ENCODE results near the gene DUSP22. TPM values are rescaled to one million over a fixed set of nuclear protein-coding genes. Genes with fewer than 3 reads are reported as not detected.
A peak's percentile ranks its signal among the peaks of the same experiment; 100 is the strongest.

The DUSP22 gene
- total RNA-seq, 6 donors from 2014 or later, result 49.9 to 108 (median 63.8) TPM

DNA sequence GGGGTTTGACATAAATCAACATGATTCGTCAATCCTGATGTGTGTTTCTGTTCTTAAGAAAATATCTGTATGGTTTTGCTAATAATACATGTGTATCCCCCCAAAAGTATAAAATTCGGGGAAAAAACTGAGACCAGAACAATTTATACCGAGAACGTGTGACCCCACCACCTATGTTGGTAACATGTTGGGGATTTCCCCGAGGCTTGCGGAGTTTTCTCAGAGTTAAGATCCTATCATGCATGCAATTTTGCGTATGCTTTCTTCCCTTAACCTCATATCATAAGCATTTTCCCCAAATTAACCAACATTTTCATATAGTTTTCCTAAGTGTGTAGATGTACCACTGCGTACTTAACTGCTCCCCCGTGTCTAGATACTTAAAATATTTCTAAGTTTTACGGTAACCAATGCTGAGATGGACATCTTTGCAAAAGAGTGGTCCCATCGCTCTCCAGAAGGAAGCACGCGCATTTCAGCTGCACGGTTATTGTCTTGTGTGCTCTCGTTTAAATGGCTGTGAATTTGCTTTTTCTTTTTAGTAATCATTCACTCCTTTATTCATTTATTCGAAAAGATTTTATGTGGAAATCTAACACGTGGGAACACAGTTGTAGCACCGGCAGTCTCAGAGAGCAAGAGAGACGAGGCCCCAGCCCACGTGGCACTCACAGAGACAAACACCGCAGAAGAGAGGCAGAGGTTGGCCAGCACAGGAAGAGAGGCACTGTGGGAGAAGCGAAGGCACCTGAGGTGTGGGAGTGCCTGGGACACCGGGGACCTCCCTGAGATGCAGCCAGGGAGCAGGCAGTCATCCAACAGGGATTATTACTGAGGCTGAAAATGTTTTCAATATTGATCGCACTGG is 86.0 kb downstream of the DUSP22 start:
- 85 to 86% methylated on average over 24 of the region's 24 CpGs for WGBS, 2 donors
- H3K4me3 ChIP-seq, result no peak overlapping the region
- H3K36me3 ChIP-seq, result no peaks in the 10 kb centered on the region
- H3K9me3 ChIP-seq, result no peaks in the 10 kb centered on the region
- H3K27me3 ChIP-seq, result no peaks in the 10 kb centered on the region
- DNase-seq (no peak), ATAC-seq (ENCODE audit: low FRiP score in 2 of 2) (no peak)
- no peak for TF ChIP-seq POLR2A (IDR thresholded peaks at IDR 0.05)
- TF ChIP-seq POLR2AphosphoS5 (IDR thresholded peaks at IDR 0.05), result no peak
- no peak for TF ChIP-seq EP300 (IDR thresholded peaks at IDR 0.05)
- TF ChIP-seq, protein P1, sequence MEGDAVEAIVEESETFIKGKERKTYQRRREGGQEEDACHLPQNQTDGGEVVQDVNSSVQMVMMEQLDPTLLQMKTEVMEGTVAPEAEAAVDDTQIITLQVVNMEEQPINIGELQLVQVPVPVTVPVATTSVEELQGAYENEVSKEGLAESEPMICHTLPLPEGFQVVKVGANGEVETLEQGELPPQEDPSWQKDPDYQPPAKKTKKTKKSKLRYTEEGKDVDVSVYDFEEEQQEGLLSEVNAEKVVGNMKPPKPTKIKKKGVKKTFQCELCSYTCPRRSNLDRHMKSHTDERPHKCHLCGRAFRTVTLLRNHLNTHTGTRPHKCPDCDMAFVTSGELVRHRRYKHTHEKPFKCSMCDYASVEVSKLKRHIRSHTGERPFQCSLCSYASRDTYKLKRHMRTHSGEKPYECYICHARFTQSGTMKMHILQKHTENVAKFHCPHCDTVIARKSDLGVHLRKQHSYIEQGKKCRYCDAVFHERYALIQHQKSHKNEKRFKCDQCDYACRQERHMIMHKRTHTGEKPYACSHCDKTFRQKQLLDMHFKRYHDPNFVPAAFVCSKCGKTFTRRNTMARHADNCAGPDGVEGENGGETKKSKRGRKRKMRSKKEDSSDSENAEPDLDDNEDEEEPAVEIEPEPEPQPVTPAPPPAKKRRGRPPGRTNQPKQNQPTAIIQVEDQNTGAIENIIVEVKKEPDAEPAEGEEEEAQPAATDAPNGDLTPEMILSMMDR (IDR thresholded peaks at IDR 0.05), result no peak
- peaks cover 3 to 15% (median 8%) of the 10 kb centered on the region in 4 donors for H3K4me1 ChIP-seq
- no peak overlapping the region for H3K27ac ChIP-seq

DNA sequence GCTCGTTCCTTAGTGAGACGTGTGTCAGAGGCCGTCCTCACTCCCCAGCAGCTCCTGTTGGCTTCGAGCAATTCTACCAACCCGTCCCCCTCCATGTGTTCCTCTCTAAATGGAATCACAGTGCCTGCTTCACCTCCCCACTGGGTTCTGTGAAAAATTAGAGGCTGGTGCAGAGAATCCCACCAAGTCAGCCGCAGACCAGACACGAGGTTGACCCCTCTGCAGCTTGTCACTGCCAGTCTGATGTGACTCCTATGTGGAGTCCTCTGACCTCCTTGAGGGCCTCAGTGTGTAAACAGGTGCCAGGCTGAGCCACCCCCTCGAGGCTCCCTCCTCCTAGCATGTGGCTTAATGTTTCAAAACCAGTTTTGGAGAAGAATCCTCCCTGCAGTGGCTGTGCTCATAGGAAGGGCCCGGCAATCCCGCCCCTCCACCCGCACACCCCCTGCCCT is 86.7 kb downstream of the DUSP22 start:
- no peak overlapping the region for H3K4me3 ChIP-seq
- peak; percentile 1 to 5 for ATAC-seq (ENCODE audit: low FRiP score in 2 of 2)
- WGBS, 2 donors, result 81 to 82% methylated on average over 11 of the region's 11 CpGs
- no peaks in the 10 kb centered on the region for H3K36me3 ChIP-seq
- TF ChIP-seq POLR2AphosphoS5 (IDR thresholded peaks at IDR 0.05) (no peak), EP300 (IDR thresholded peaks at IDR 0.05) (no peak), POLR2A (IDR thresholded peaks at IDR 0.05) (no peak)
- TF ChIP-seq, protein P1 (IDR thresholded peaks at IDR 0.05), result no peak
- H3K27ac ChIP-seq, result no peak overlapping the region
- H3K4me1 ChIP-seq, result peaks cover 2 to 9% (median 2%) of the 10 kb centered on the region in 4 donors
- DNase-seq, result no peak
- H3K27me3 ChIP-seq, result no peaks in the 10 kb centered on the region
- H3K9me3 ChIP-seq, result no peaks in the 10 kb centered on the region

DNA sequence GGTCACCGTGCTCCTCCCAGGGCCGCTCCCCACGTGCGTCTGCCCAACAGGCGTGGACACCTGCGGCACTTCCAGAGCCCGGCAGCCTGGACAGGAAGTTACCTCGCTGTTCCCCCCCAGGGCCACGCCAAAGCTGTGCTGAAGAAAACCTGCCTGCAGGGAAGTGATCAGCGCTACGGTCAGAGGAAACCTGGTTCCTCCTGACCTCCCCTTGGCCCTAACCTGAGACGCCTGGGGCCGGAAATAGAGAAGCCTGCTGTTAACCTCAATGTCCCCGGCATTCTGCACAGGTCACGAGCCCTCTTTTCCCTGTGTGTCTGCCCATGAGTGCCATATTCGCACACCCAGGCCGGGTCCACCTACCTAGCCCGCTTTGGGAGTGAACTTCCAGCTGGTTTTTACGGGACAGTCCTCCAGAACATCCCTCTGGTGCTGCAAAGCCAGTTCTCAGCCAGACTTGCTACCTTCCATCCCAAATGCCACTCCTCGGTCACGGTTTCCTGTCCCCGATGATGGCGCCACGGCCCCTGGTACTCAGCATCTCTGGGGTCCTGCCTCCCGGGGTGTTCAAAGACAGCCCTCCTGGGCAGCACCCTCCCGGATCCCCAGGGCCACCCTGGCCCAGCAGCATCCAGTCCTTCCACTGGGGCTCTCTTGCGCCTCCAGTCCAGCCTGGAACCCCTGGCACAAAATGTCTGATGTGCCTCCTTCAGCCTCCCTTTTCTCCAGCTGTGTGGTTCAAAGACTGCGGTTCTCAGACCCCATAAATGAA is 87.3 kb downstream of the DUSP22 start:
- Histone ChIP-seq H3K4me3 (no peak overlapping the region), H3K4me1 (peaks cover 0 to 3% (median 0%) of the 10 kb centered on the region in 4 donors), H3K27ac (no peak overlapping the region), H3K36me3 (no peaks in the 10 kb centered on the region), H3K9me3 (no peaks in the 10 kb centered on the region), H3K27me3 (no peaks in the 10 kb centered on the region)
- peak; percentile 18 to 38 for ATAC-seq (ENCODE audit: low FRiP score in 2 of 2)
- TF ChIP-seq EP300 (IDR thresholded peaks at IDR 0.05) (no peak), POLR2A (IDR thresholded peaks at IDR 0.05) (no peak), POLR2AphosphoS5 (IDR thresholded peaks at IDR 0.05) (no peak)
- TF ChIP-seq, protein P1 (IDR thresholded peaks at IDR 0.05), result no peak
- WGBS, 2 donors, result 77 to 83% methylated on average over 28 of the region's 28 CpGs
- peak in 1 of 2 donors; percentile 86 for DNase-seq

DNA sequence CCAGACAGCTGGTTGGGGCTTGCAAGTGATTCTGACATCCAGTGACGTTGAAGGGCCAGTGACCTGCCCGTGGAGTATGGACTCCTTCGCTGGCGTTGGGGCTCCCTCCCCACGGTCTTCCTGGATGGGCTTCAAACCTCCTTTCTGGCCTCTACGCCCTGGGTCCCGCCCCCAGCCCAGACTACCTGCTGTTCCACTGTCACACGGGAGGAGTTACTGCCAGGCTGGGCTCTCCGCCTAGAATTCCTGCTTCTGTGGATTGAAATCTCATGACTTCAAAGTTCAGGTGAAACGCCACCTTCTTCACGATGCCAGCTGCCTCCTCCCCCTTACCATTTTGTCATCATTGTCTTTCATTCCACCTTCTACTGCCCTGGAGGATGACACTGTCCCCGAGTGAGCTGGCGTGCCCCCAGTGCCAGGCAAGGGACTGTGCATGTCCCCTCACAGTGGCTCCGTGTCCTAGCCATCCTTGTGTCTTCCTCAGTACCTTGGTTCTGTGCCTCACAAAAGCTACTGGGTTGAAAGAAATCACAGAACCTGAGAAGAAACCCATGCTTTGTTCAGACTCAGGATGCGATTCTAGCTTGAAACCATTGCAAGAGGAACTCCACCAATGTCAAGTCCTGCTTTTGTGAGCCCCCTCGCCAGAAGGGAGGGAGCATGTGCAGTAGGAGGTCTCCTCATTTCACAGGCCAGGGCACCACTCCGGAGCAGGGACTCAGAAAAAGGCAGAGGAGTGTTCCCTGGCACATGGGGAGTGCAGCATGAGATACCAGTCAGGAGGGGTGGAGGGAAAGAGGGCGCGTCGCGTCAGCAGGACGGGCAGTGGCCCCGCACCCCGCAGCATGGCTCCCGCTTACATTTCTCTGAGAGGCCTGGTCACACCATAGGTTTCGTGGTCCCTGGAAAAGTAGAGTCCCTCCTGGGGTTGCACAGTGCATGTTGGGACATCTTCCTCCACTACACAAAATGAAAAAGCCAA is 88.2 kb downstream of the DUSP22 start:
- ATAC-seq (ENCODE audit: low FRiP score in 2 of 2) (no peak), DNase-seq (peak in 1 of 2 donors; percentile 85)
- Histone ChIP-seq H3K27me3 (no peaks in the 10 kb centered on the region), H3K4me3 (no peak overlapping the region), H3K9me3 (no peaks in the 10 kb centered on the region), H3K27ac (no peak overlapping the region), H3K4me1 (no peaks in the 10 kb centered on the region), H3K36me3 (no peaks in the 10 kb centered on the region)
- TF ChIP-seq POLR2A (IDR thresholded peaks at IDR 0.05), result no peak
- TF ChIP-seq, protein P1 (IDR thresholded peaks at IDR 0.05), result no peak
- no peak for TF ChIP-seq EP300 (IDR thresholded peaks at IDR 0.05)
- no peak for TF ChIP-seq POLR2AphosphoS5 (IDR thresholded peaks at IDR 0.05)
- 83 to 89% methylated on average over 26 of the region's 26 CpGs for WGBS, 2 donors

All from upper lobe of left lung (tissue), 6 donors.